Neural cell (in vitro differentiated cells): ENCODE measurements around the gene MIPOL1.

Experiments used
- CTCF ChIP-seq: fragments of 450-650 bp; IDR thresholded peaks from 2 replicates; pipeline ENCODE4 v1.5.1; 2014; ENCODE audit warnings: antibody characterized with exemption, mild to moderate bottlenecking, moderate library complexity; ENCODE audit not compliant: poor library complexity, severe bottlenecking
- EP300 ChIP-seq: fragments of 450-650 bp; conservative IDR thresholded peaks from 2 replicates; pipeline ENCODE4 v1.6.1; 2014; ENCODE audit warnings: antibody characterized with exemption, mild to moderate bottlenecking, moderate library complexity; ENCODE audit not compliant: poor library complexity, severe bottlenecking
- EZH2 ChIP-seq: fragments of 200-600, 300-800 bp; shearing (Covaris generic), sonication (generic); IDR thresholded peaks from 2 replicates; pipeline ENCODE4 v1.6.1; 2014; ENCODE audit warnings: antibody characterized with exemption, low read length, borderline replicate concordance, mild to moderate bottlenecking; ENCODE audit not compliant: insufficient read depth, poor library complexity, severe bottlenecking
- MXI1 ChIP-seq: fragments of 450-650 bp; conservative IDR thresholded peaks from 2 replicates; pipeline ENCODE4 v1.6.1; 2014; ENCODE audit warnings: antibody characterized with exemption, mild to moderate bottlenecking; ENCODE audit not compliant: poor library complexity, severe bottlenecking
- POLR2AphosphoS5 ChIP-seq: IDR thresholded peaks from 2 replicates; pipeline ENCODE4 v1.6.1; 2012
- RAD21 ChIP-seq: fragments of 450-650 bp; conservative IDR thresholded peaks from 2 replicates; pipeline ENCODE4 v1.6.1; 2014; ENCODE audit warnings: antibody characterized with exemption, mild to moderate bottlenecking, moderate library complexity
- REST ChIP-seq: IDR thresholded peaks from 2 replicates; pipeline ENCODE4 v1.6.1; 2012; ENCODE audit warnings: borderline replicate concordance
- TAF1 ChIP-seq: IDR thresholded peaks from 2 replicates; pipeline ENCODE4 v1.6.1; 2012; ENCODE audit warnings: low read depth

- TF ChIP-seq TAF1 (no peak), POLR2AphosphoS5 (no peak), CTCF (peak; percentile 32), EP300 (no peak), EZH2 (no peak), MXI1 (no peak), REST (no peak), RAD21 (no peak)
Observed at GRCh38 chr14:37597538-37597913, 399.8 kb downstream of the MIPOL1 start.
